ENCODE results near the gene WASF1. TPM values are rescaled to one million over a fixed set of nuclear protein-coding genes. Genes with fewer than 3 reads are reported as not detected.

WASF1 gene
- total and polyA plus RNA-seq, 2 donors (not counting 3 experiments of a cell fraction or from before 2014, with no cell fraction given): 20.9 to 27.5 TPM

GRCh38 chr6:110221738-110222137 lies 42.3 kb upstream of the WASF1 start:
- Histone ChIP-seq H2AFZ (ENCODE audit: low read depth, low read length) (no peak overlapping the region), H3K27ac (ENCODE audit: insufficient read depth, low read depth, low read length) (no peak overlapping the region), H3K9me3 (replicated peaks; ENCODE audit: control insufficient read depth, insufficient read depth, low read length) (no peaks in the 10 kb centered on the region), H3K9me1 (replicated peaks; ENCODE audit: control insufficient read depth, extremely low read depth, insufficient read depth, low read length) (no peaks in the 10 kb centered on the region), H3K27me3 (ENCODE audit: control insufficient read depth in 2 of 2, insufficient read depth in 2 of 2, low read length in 2 of 2) (no peaks in the 10 kb centered on the region), H4K20me1 (replicated peaks; ENCODE audit: control insufficient read depth, extremely low read depth, insufficient read depth, low read length) (no peaks in the 10 kb centered on the region), H3K4me2 (ENCODE audit: insufficient read depth, low read length) (no peak overlapping the region), H3K9ac (replicated peaks; ENCODE audit: extremely low read depth, insufficient read depth, low read length) (no peak overlapping the region), H3K4me3 (replicated peaks in 1 of 3; ENCODE audit: insufficient read depth in 1 of 3, low read depth in 1 of 3, low read length in 3 of 3) (no peak overlapping the region), H3K36me3 (ENCODE audit: control insufficient read depth in 2 of 2, extremely low read depth in 1 of 2, insufficient read depth in 2 of 2, low read length in 2 of 2) (peaks cover 2 to 4% of the 10 kb centered on the region in 2 experiments), H3K4me1 (ENCODE audit: control insufficient read depth, extremely low read depth, insufficient read depth, low read length) (no peaks in the 10 kb centered on the region), H3K79me2 (ENCODE audit: control insufficient read depth, insufficient read depth, low read length) (no peaks in the 10 kb centered on the region)
- CTCF ChIA-PET: no interaction called here
- TF ChIP-seq JUN (IDR thresholded peaks at IDR 0.05; ENCODE audit: borderline replicate concordance, insufficient read depth, insufficient read length, low read depth) (no peak), POLR2AphosphoS5 (IDR thresholded peaks at IDR 0.05; ENCODE audit: insufficient read depth, low read depth, low read length) (no peak), EZH2 (IDR thresholded peaks at IDR 0.05; ENCODE audit: borderline replicate concordance, low read depth, low read length, severe bottlenecking) (no peak), GATA2 (IDR thresholded peaks at IDR 0.05; ENCODE audit: insufficient read depth, insufficient read length, low read depth, low read length) (no peak), MYC (IDR thresholded peaks at IDR 0.05; ENCODE audit: low read depth, low read length) (no peak), FOS (IDR thresholded peaks at IDR 0.05; ENCODE audit: borderline replicate concordance, insufficient read depth, low read length) (no peak), MAX (IDR thresholded peaks at IDR 0.05; ENCODE audit: insufficient read depth, insufficient read length) (no peak), CTCF (IDR thresholded peaks at IDR 0.05; ENCODE audit: extremely low read depth in 1 of 2, insufficient read depth in 1 of 2, low read depth in 1 of 2, low read length in 2 of 2) (no peak), POLR2A (IDR thresholded peaks at IDR 0.05; ENCODE audit: low read depth, low read length) (no peak)
- POLR2A ChIA-PET: no interaction called here
- FAIRE-seq (no peak), DNase-seq (ENCODE audit: low read depth, low spot score) (no peak)
- dilution Hi-C loops (cut with MboI; ENCODE audit: extremely low pct_ligation_motif_present, low sequenced_read_pairs) (no loop called here), intact Hi-C loops (cut with micrococcal nuclease) (no loop called here)
- BruUV-seq (replicated peaks): no TSS peak
